ENCODE measurements around the gene CPXM2.

DNA sequence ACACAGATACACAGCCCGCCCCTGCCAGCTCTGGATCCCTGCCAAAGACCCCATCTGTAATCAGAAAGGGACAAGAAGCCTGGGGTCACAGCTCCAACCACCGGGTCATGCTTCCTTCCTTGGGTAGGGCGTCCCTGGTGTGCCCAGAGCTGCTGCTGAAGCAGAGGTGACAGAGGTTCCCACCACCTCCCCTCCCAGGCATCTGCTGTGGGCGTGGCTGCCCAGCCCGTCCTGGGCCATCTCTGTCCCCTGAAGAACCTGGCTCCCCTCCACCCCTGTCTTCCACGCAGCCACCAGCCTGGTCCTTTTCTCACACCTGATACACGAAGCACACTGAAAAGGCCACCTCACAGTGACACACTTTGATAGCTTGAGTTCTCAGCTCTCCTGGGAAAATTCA lies 38.2 kb upstream of the CPXM2 start:
- TF ChIP-seq, protein P1, sequence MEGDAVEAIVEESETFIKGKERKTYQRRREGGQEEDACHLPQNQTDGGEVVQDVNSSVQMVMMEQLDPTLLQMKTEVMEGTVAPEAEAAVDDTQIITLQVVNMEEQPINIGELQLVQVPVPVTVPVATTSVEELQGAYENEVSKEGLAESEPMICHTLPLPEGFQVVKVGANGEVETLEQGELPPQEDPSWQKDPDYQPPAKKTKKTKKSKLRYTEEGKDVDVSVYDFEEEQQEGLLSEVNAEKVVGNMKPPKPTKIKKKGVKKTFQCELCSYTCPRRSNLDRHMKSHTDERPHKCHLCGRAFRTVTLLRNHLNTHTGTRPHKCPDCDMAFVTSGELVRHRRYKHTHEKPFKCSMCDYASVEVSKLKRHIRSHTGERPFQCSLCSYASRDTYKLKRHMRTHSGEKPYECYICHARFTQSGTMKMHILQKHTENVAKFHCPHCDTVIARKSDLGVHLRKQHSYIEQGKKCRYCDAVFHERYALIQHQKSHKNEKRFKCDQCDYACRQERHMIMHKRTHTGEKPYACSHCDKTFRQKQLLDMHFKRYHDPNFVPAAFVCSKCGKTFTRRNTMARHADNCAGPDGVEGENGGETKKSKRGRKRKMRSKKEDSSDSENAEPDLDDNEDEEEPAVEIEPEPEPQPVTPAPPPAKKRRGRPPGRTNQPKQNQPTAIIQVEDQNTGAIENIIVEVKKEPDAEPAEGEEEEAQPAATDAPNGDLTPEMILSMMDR (IDR thresholded peaks at IDR 0.05 in 2 of 3, conservative IDR thresholded peaks at IDR 0.05 in 1 of 3; ENCODE audit: borderline replicate concordance in 1 of 3, insufficient read depth in 1 of 3, low read depth in 2 of 3, low read length in 2 of 3): no peak
- TF ChIP-seq SIN3A (IDR thresholded peaks at IDR 0.05; ENCODE audit: low read depth): no peak
- no peak for TF ChIP-seq ZFX (IDR thresholded peaks at IDR 0.05)
- no peak for TF ChIP-seq POLR2AphosphoS5 (IDR thresholded peaks at IDR 0.05; ENCODE audit: low read depth, low read length)

Data from HCT116 (cell line).